GM21825 (cell line): ENCODE measurements around the gene FRMD7.
"Not testable (repeated sequence)": the region's sequence is repeated elsewhere in the genome, so short reads cannot be mapped to it uniquely, and the experiment has no call there.

Experiments
- ATAC-seq: cut with Tn5 transposase; IDR thresholded peaks from one replicate; pipeline ENCODE4 v1.9.1; 2021; ENCODE audit warnings: mild to moderate bottlenecking, moderate library complexity; ENCODE audit not compliant: unreplicated experiment

FRMD7 gene

DNA sequence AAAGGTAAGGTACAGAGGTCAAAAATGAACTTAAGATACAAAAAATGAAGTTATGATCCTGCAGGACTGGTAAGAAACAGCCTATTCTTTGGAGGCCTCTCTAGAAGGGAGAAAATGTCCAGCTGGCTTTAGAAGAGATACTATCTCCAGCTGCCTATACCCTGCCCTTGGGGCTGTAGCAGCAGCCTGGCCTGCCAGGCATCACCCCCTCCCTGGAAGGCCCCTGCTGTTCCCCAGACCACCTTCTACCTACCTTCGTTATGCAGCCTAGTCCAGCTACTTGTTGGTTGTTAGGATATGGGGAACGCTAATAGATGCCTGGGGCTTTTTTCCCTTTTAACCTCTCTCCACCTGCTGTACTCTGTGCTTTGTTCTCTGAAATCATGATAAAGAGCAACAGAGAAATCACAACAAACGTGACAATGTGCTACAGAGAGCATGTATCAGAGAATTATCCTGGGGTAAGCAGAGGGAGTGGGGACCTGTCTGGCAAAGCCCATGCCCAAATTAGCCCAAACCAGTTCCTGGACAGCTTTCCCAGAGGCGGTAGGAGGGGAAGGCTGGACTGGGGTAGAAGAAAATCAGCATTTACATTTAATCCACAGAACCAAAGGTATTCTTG is 34.5 kb downstream of the FRMD7 start:
- no peak for ATAC-seq

DNA sequence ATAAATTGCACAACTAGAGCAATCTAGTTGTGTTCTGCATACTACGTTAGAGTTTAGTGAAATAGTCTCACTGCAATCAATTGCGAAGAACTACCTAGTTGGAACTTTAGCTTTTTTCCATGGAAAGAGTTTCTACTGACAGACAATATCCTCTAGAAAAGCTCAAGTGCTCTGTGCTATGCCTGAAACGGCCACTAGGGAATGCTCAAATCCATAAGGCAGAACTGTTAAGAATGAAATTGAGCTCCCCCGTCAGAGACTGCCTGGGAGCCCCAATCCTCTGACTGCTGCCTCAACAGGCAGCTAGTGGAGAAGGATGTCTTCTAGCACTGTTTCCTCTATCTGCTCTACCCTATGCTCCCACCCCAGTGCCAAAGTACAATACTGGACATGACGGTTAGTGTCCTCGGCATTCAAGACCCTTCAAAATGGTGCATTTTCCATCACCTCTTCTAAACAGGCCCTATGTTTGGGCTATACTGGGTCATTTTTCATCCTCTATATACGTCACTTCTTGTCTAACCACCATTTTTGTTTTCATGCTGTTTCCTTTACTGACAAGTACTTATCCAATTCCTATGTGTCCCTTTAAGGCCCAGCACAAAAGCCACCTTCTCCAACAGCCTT is 35.3 kb downstream of the FRMD7 start:
- ATAC-seq: peak; percentile 93

DNA sequence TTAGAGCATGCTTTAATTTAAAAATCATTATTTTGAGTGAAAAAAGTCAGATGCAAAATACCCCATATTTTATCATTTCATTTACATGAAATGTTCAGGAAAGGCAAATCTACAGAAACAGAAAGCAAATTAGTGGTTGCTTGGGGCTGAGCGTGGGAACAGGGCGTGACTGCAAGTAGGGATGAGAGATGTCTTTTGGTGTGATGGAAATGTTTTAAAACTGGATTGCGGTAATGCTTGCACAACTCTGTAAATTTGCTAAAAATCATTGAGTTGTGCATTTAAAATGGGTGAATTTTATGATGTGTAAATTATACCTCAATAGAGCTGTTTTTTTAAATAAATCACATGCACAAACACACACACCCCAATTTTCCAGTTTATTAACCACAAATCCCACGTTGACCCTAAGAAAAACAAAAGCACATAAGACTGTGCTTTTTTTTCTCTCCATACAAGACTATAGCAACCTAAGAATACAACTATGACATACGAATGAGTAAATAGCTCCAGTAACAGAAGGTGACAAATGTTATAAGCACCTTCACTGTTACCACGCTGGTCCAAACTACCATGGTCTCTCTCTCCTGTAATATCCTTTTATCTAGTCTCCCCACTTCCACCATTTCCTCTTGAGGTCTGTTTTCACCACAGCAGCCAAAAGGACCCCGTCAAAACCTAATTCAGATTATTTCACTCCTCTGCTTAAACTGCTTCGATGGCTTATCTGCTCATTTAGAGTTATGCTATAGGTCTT is 37.2 kb downstream of the FRMD7 start:
- no peak for ATAC-seq

DNA sequence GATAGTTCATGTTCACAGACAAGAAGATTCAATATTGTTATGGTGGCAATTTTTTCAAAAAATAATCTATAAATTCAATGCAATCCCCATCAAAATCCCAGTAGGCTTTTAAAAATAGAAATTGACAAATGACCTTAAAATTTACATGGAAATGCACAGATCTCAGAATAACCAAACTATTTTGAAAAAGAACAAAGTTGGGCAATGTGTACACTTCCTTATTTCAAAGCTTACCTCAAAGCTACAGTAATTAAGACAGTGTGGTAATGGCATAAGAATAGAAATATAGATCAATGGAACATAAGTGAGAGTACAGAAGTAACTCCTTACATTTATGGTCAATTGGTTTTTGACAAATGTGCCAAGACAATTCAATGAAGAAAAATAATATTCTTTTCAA is 39.0 kb downstream of the FRMD7 start:
- no peak for ATAC-seq

DNA sequence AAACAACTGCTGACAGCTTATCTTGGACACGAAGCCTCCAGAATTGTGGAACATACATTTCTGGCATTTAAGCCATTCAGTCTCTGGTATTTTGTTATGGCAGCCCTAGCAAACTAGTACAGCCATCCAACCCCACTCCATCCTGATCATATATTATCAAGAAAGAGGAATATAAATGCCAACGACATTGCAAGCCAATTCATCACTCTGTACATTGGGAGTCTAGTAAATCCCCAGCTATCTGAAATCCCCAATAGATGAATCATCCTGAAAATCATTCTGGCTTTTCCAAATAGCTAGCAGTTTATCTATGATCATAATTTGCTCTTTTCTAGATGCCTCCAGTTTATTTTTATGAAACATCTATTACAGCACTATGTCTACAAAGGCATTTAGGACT is 41.1 kb downstream of the FRMD7 start:
- ATAC-seq: no peak

DNA sequence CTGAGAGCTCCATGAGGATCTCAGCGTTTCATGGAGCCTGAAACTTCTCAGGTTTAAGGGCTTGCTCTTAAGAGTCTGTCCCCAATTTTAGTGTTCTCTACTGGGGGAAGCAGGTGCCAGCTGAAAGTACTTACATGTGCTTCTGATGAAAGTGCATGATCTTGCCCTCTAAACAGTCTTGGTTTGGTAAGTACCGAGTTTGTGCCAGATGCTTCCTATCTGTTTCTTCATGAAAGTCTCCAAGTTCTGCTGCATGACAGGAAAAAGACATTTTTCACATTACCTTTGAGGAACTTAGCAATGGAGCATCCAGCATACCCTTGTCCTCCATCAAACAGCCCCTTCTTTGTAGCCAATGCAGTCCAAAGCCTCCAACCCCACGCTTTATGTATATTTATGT is 42.0 kb downstream of the FRMD7 start:
- ATAC-seq: no peak

DNA sequence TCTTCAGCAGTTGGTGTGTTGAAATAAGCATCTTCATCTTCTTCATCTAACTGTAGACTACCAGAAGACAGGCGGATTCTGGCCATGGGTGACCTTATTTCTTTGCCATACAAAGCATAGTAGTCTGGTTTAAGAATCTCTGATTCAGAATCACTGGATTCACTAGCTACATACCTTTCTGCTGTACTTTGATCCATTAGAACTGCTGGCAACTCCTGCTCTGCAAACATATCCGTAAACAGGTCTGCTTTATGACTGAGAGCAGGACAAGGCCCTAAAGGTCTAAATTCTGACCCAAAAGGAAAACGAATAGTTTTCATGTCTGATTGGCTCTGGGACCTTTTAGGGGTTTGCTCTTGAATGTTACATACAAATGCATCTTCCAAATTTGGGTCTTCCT is 49.9 kb downstream of the FRMD7 start:
- no peak for ATAC-seq

- ATAC-seq: no peak
These were observed 50.4 kb downstream of the FRMD7 start for GRCh38 chrX:132077414-132077813.

DNA sequence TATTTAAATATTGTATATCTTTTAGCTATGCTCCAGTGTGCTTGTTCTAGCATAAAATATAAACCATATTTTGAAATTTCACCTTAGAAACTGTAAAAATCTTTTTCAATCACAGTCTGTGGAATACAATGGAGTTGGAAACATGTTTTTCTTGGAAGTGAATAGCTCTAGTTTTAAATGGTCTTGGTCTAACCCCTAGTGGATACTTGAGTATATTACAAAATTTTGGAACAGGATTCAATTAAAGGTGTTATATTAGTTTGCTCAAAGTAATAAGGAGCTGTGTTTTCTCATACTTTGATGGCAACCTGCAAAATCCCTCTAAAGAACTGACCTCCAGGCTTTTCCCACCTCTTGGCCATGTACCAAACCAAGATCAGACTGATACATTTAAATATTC is 56.6 kb downstream of the FRMD7 start:
- ATAC-seq: no peak

DNA sequence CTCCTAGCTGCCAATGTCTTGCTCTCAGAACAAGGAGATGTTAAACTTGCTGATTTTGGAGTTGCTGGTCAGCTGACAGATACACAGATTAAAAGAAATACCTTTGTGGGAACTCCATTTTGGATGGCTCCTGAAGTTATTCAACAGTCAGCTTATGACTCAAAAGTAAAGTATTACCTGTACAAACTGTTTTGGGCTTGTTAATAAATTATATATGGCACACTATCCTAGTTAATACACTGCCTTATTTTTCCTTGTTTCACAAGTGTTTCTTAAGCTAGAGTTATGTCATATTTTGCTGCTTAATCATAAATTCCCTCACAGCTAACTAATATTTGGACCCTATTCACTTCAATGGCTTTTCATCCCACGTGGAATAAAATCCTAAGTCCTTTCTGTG is 59.4 kb downstream of the FRMD7 start:
- no peak for ATAC-seq

DNA sequence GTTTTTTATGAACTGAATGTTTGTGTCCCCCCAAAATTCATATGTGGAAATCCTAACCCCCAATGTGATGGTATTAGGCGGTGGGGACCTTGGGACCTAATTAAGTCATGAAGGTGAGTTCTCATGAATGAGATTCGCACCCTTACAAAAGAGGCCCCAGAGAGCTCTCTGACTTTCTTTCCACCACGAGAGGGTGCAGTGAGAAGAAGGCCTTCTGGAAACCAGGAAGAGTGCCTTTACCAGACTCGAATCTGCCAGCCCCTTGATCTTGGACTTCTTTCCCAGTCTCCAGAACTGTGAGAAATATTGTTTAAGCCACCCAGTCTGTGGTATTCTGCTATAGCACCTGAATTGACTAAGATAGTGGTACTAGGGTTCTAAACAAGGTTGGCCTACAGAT is 64.0 kb downstream of the FRMD7 start:
- ATAC-seq: no peak

GRCh38 chrX:132063334-132063733 is 64.5 kb downstream of the FRMD7 start:
- no peak for ATAC-seq

DNA sequence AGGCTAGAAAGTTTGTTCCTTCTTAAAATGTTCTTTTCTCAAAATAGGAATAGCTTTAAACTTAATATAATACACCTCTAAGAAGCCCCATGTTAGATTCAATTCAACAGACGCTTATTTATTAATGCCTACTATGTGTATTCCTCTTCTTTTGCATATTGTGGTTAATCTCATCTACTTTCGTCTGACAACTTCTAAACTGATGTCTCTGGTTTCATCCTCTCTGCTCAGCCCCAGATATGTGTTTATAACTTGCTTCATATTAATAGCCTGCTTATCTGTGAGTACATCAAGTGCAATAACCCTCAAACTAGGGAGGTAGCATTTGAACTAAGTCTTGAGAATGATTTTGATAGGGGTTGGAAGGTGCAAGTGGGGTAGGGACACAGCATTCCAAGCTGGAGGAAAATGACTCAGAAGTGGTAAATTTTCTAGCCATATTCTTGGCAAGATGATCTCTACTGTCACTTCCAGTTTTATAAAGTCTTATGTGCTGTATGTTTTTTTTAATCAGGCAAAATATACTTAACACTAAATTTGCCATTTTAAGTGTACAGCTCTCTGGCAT is 67.8 kb downstream of the FRMD7 start:
- no peak for ATAC-seq

- ATAC-seq: no peak
These were observed 68.8 kb downstream of the FRMD7 start for GRCh38 chrX:132058975-132059374.

GRCh38 chrX:132058050-132058449 is 69.8 kb downstream of the FRMD7 start:
- ATAC-seq: no peak

- ATAC-seq: not testable (repeated sequence)
These were observed 76.0 kb downstream of the FRMD7 start for GRCh38 chrX:132051778-132052177.

DNA sequence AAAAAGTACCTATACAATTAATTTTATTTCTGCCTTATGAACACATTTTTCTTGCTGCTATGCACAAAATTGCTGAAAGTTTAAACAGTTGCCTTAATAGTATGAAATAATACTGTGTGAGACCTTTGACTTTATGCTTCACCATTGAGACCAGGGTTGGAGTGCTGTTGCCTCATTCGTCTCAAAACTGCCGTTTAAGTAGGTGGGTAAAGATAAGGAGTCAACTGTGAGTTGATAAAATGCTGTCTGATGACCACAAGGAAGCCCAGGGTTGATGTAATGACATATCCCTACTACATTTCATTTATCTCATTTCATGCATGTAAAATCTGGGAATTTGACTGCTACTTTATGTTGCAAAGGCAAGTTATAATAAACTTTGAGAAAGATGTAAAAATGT is 81.3 kb downstream of the FRMD7 start:
- ATAC-seq: no peak

- ATAC-seq: no peak
These were observed 82.4 kb downstream of the FRMD7 start for GRCh38 chrX:132045456-132045855.

DNA sequence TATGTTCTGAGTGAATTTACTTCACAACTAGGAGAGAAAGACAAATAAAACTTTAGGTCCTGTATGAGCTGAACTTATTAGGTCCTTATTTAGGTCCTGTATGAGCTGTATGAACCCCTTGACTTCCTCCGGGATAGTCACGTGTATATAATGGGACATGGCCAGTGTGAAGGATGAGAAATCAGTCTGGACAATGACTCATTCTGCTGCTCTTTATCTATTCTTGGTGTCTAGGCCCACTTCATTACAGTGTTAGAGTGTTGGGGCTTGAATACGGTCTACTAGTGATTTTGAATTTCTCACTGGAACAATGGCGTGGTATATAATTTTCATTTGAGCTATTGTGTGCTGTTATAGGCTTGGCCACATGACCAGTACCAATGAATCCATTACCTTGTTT is 82.9 kb downstream of the FRMD7 start:
- no peak for ATAC-seq

DNA sequence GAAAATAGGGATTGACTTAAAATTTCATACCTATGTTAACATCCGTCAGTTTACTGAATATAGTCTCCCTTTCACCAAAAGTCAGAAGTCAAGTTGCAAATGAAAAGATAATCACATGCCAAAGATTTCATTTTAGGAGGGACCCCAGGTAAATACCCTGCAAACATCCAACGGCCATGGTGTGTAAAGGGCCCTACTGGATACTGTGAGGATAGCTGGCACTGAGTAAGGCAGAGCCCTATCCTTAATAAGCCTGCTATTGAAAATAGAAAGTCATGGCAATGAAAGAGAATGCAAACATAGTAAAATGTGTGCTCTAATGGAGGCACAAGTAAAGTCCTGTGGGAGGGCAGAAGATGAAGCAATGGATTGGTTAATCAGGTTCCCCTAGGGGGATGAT is 83.8 kb downstream of the FRMD7 start:
- ATAC-seq: no peak

DNA sequence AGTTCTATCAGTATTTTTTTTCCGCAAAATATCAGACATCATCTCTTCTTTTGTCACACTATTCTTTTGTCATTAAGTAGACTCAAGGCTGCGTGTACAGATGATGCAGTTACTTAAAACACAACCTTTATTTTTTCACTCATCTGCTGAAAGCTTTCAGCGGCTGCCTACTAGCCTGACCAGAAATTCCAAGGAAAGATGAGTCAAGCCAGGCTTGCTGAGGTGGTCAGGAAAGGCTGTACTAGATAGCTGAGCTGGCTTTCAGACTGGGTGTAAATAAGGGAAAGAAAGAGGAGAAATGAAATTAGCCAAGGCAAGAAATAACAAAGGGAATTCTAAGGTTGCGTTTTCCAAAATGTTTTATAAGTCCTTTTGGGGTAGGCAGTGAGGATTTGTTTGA is 86.8 kb downstream of the FRMD7 start:
- ATAC-seq: no peak

DNA sequence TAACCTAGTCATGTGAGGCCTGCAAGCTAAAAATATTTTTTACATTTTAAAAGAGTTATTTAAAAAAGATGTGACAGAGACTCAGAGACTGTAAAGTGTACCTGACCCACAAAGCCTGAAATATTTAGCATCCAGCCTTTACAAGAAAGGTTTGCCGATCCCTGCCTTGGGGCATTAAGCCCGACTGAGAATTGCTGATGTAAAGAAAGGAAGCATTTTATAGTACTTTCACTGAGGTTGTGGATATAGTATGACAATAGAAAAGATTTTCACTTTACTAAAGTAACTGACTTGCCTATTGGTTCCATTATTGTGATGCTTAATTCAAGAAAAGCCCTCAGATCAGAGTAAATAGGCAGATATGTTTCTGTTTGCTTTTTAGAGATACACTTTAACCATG is 87.8 kb downstream of the FRMD7 start:
- no peak for ATAC-seq
